DND-41 (cell line): ENCODE results near the gene ACKR3.

Source experiments
- CTCF ChIP-seq: IDR thresholded peaks from 2 replicates; pipeline ENCODE4 v1.5.1; 2012; ENCODE audit warnings: borderline replicate concordance, low read length, moderate library complexity, mild to moderate bottlenecking; ENCODE audit not compliant: poor library complexity, severe bottlenecking; ENCODE audit errors: extremely low read depth
- EZH2 ChIP-seq: IDR thresholded peaks from 3 replicates; pipeline ENCODE4 v1.6.1; 2012; ENCODE audit warnings: borderline replicate concordance, low read depth, mild to moderate bottlenecking, moderate library complexity, low read length, inconsistent platforms; ENCODE audit not compliant: severe bottlenecking

GRCh38 chr2:236628981-236629605, 59.5 kb downstream of the ACKR3 start:
- TF ChIP-seq CTCF (no peak), EZH2 (no peak)
